Measurements from ENCODE around the gene SCAF1. TPM values are rescaled to one million over a fixed set of nuclear protein-coding genes. Genes with fewer than 3 reads are reported as not detected.

SCAF1 gene
- total and polyA plus RNA-seq, 2 experiments from 2014 or later, result 19.7 to 53.7 TPM

DNA sequence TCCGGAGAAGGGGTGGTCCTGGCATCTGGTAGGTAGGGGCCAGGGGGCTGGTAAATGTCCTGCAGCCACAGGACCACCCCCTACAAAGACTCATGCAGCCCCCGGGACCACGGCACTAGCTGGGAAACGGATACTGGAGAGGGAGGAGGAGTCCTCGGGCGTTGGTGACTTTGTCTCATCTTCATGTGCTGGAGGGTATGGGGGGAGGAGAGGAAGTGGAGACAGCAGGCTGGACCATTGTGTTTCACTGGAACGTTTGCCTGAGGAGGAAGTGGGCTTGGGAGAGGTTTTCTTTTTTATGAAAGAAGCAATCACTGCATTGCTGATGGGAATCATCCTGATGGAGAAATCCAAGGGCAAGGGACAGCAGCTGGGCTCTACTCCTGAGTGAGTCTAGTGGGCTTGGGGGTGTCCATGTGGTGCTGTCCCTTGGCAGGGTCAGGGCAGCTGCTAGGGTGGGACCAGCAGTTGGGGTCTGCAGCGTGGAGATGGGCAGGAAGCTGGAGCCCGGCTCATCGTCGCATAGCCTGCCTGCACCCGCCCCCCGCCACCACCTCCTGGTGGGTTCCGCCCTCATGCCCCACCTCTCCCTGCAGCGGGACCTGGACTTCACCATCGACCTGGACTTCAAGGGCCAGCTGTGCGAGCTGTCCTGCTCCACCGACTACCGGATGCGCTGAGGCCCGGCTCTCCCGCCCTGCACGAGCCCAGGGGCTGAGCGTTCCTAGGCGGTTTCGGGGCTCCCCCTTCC is 45.7 kb downstream of the SCAF1 start (continued):
- TF ChIP-seq, protein P1, sequence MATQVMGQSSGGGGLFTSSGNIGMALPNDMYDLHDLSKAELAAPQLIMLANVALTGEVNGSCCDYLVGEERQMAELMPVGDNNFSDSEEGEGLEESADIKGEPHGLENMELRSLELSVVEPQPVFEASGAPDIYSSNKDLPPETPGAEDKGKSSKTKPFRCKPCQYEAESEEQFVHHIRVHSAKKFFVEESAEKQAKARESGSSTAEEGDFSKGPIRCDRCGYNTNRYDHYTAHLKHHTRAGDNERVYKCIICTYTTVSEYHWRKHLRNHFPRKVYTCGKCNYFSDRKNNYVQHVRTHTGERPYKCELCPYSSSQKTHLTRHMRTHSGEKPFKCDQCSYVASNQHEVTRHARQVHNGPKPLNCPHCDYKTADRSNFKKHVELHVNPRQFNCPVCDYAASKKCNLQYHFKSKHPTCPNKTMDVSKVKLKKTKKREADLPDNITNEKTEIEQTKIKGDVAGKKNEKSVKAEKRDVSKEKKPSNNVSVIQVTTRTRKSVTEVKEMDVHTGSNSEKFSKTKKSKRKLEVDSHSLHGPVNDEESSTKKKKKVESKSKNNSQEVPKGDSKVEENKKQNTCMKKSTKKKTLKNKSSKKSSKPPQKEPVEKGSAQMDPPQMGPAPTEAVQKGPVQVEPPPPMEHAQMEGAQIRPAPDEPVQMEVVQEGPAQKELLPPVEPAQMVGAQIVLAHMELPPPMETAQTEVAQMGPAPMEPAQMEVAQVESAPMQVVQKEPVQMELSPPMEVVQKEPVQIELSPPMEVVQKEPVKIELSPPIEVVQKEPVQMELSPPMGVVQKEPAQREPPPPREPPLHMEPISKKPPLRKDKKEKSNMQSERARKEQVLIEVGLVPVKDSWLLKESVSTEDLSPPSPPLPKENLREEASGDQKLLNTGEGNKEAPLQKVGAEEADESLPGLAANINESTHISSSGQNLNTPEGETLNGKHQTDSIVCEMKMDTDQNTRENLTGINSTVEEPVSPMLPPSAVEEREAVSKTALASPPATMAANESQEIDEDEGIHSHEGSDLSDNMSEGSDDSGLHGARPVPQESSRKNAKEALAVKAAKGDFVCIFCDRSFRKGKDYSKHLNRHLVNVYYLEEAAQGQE (IDR thresholded peaks at IDR 0.05; ENCODE audit: unreplicated experiment), result no peak
- no peak for TF ChIP-seq EZH2phosphoT487 (IDR thresholded peaks at IDR 0.05; ENCODE audit: unreplicated experiment)

DNA sequence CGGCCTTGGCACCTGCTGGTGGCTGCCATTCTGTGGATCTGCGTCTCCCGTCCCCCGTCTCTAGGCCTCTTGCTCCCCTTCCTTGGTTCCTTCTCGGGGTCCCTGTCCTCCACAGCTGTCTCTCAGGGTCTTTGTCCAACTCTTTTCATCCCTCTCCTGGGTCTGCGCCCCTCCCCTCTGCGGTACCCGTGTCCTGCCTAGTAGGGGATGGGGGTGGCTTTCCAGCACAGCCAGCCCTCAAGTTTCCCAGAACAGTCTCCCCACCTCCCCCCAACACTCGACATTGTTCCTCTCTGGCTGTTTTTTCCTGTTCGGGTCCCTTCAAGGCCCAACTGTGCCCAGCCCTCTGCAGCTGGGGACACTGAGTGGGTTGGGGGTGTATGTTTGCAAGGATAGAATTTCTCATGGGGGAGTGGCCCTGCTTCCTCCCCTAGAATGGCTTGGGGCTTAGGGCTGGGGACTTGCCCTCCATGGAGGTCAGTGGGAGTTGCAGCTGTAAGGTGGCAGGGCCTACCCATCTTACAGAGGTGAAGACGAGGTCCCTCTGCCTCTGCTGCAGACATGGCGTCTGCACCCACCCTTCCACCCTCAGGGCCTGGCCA is 46.6 kb downstream of the SCAF1 start:
- Histone ChIP-seq H3K79me2 (replicated peaks; ENCODE audit: insufficient read depth) (peaks cover 24% of the 10 kb centered on the region), H3K4me2 (peak overlapping the region; percentile 99), H3K36me3 (ENCODE audit: insufficient read depth) (peaks cover 17% of the 10 kb centered on the region), H3F3A (replicated peaks; ENCODE audit: low read depth) (peaks cover 65% of the 10 kb centered on the region), H3K4me3 (peak overlapping the region; percentile 97; the same call in 1 of the 2 replicates), H3K27me3 (ENCODE audit: insufficient read depth) (no peaks in the 10 kb centered on the region), H4K20me1 (replicated peaks; ENCODE audit: insufficient read depth) (peaks cover 27% of the 10 kb centered on the region), H2AFZ (no peak overlapping the region), H3K9me2 (ENCODE audit: insufficient read depth) (no peaks in the 10 kb centered on the region), H3K27ac (ENCODE audit: low read depth) (peak overlapping the region; percentile 85), H3K4me1 (ENCODE audit: insufficient read depth) (peaks cover 29% of the 10 kb centered on the region)
- peak; percentile 42 for DNase-seq (ENCODE audit: low spot score)
- H3K4me3 Mint-ChIP-seq, result peak overlapping the region; percentile 94
- peaks cover 8% of the 10 kb centered on the region for H3K9me3 Mint-ChIP-seq
- ATAC-seq, result no peak
- H3K27ac Mint-ChIP-seq, result peak overlapping the region; percentile 19
- H3K27me3 Mint-ChIP-seq (ENCODE audit: insufficient read depth, low read depth, poor library complexity), result peaks cover 45% of the 10 kb centered on the region
- peaks cover 50% of the 10 kb centered on the region for H3K36me3 Mint-ChIP-seq (ENCODE audit: low read depth)
- H3K4me1 Mint-ChIP-seq, result peaks cover 50% of the 10 kb centered on the region
- TF ChIP-seq CREB1 (CRISPR knock-in tag; IDR thresholded peaks at IDR 0.05; ENCODE audit: low read depth), result no peak
- TF ChIP-seq EZH2 (IDR thresholded peaks at IDR 0.05; ENCODE audit: low read depth, unreplicated experiment), result no peak
- TF ChIP-seq POLR2AphosphoS5 (IDR thresholded peaks at IDR 0.05; ENCODE audit: low read depth), result no peak
- TF ChIP-seq, protein P2, sequence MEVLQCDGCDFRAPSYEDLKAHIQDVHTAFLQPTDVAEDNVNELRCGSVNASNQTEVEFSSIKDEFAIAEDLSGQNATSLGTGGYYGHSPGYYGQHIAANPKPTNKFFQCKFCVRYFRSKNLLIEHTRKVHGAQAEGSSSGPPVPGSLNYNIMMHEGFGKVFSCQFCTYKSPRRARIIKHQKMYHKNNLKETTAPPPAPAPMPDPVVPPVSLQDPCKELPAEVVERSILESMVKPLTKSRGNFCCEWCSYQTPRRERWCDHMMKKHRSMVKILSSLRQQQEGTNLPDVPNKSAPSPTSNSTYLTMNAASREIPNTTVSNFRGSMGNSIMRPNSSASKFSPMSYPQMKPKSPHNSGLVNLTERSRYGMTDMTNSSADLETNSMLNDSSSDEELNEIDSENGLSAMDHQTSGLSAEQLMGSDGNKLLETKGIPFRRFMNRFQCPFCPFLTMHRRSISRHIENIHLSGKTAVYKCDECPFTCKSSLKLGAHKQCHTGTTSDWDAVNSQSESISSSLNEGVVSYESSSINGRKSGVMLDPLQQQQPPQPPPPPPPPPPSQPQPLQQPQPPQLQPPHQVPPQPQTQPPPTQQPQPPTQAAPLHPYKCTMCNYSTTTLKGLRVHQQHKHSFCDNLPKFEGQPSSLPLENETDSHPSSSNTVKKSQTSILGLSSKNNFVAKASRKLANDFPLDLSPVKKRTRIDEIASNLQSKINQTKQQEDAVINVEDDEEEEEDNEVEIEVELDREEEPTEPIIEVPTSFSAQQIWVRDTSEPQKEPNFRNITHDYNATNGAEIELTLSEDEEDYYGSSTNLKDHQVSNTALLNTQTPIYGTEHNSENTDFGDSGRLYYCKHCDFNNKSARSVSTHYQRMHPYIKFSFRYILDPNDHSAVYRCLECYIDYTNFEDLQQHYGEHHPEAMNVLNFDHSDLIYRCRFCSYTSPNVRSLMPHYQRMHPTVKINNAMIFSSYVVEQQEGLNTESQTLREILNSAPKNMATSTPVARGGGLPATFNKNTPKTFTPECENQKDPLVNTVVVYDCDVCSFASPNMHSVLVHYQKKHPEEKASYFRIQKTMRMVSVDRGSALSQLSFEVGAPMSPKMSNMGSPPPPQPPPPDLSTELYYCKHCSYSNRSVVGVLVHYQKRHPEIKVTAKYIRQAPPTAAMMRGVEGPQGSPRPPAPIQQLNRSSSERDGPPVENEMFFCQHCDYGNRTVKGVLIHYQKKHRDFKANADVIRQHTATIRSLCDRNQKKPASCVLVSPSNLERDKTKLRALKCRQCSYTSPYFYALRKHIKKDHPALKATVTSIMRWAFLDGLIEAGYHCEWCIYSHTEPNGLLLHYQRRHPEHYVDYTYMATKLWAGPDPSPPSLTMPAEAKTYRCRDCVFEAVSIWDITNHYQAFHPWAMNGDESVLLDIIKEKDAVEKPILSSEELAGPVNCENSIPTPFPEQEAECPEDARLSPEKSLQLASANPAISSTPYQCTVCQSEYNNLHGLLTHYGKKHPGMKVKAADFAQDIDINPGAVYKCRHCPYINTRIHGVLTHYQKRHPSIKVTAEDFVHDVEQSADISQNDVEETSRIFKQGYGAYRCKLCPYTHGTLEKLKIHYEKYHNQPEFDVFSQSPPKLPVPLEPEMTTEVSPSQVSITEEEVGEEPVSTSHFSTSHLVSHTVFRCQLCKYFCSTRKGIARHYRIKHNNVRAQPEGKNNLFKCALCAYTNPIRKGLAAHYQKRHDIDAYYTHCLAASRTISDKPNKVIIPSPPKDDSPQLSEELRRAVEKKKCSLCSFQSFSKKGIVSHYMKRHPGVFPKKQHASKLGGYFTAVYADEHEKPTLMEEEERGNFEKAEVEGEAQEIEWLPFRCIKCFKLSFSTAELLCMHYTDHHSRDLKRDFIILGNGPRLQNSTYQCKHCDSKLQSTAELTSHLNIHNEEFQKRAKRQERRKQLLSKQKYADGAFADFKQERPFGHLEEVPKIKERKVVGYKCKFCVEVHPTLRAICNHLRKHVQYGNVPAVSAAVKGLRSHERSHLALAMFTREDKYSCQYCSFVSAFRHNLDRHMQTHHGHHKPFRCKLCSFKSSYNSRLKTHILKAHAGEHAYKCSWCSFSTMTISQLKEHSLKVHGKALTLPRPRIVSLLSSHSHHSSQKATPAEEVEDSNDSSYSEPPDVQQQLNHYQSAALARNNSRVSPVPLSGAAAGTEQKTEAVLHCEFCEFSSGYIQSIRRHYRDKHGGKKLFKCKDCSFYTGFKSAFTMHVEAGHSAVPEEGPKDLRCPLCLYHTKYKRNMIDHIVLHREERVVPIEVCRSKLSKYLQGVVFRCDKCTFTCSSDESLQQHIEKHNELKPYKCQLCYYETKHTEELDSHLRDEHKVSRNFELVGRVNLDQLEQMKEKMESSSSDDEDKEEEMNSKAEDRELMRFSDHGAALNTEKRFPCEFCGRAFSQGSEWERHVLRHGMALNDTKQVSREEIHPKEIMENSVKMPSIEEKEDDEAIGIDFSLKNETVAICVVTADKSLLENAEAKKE (CRISPR knock-in tag; IDR thresholded peaks at IDR 0.05), result no peak
- TF ChIP-seq, protein P3, sequence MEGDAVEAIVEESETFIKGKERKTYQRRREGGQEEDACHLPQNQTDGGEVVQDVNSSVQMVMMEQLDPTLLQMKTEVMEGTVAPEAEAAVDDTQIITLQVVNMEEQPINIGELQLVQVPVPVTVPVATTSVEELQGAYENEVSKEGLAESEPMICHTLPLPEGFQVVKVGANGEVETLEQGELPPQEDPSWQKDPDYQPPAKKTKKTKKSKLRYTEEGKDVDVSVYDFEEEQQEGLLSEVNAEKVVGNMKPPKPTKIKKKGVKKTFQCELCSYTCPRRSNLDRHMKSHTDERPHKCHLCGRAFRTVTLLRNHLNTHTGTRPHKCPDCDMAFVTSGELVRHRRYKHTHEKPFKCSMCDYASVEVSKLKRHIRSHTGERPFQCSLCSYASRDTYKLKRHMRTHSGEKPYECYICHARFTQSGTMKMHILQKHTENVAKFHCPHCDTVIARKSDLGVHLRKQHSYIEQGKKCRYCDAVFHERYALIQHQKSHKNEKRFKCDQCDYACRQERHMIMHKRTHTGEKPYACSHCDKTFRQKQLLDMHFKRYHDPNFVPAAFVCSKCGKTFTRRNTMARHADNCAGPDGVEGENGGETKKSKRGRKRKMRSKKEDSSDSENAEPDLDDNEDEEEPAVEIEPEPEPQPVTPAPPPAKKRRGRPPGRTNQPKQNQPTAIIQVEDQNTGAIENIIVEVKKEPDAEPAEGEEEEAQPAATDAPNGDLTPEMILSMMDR (conservative IDR thresholded peaks at IDR 0.05; ENCODE audit: low read depth in 2 of 2), result no peak
- no peak for TF ChIP-seq ZNF331 (CRISPR knock-in tag; IDR thresholded peaks at IDR 0.05; ENCODE audit: low read depth)
- no peak for TF ChIP-seq EZH2phosphoT487 (IDR thresholded peaks at IDR 0.05; ENCODE audit: unreplicated experiment)
- no peak for TF ChIP-seq JUNB (IDR thresholded peaks at IDR 0.05; ENCODE audit: unreplicated experiment)
- no peak for TF ChIP-seq ZNF114 (CRISPR knock-in tag; IDR thresholded peaks at IDR 0.05)

Data from GM23338 (cell line).